CD14-positive monocyte (primary cell): ENCODE data around the gene SLC6A1. TPM values are rescaled to one million over a fixed set of nuclear protein-coding genes. Genes with fewer than 3 reads are reported as not detected.
A peak's percentile ranks its signal among the peaks of the same experiment; 100 is the strongest.

Source experiments
- DNase-seq, 3 donors: peaks; one replicate each; pipeline ENCODE4 v3.0.0-alpha.2; 2011 to 2022
- H2AFZ ChIP-seq: 2 replicates; pipeline ENCODE4 v1.6.0; 2012; ENCODE audit warnings: mild to moderate bottlenecking, low read depth, low read length, inconsistent platforms; ENCODE audit not compliant: insufficient read depth, poor library complexity, severe bottlenecking
- H3K27ac ChIP-seq, 2 donors: 1 replicate in 1 of 2; 2 replicates in 1 of 2; pipeline ENCODE4 v1.5.1; 2012 to 2013; ENCODE audit warnings: low read length in 2 of 2, control low read depth in 1 of 2, inconsistent platforms in 1 of 2, low read depth in 1 of 2, mild to moderate bottlenecking in 1 of 2
- H3K27me3 ChIP-seq, 2 donors: one replicate each; pipeline versions ENCODE4 v1.6.0 to v1.6.1; 2011 to 2013; ENCODE audit warnings: low read length in 2 of 2; ENCODE audit not compliant: control insufficient read depth in 2 of 2, insufficient read depth in 2 of 2
- H3K36me3 ChIP-seq, 2 donors: replicated peaks in 1 of 2; 1 replicate in 1 of 2; 2 replicates in 1 of 2; pipeline versions ENCODE4 v1.5.1 to v1.6.1; 2012 to 2013; ENCODE audit warnings: low read length in 2 of 2, control low read depth in 1 of 2, inconsistent platforms in 1 of 2, mild to moderate bottlenecking in 1 of 2; ENCODE audit not compliant: insufficient read depth in 2 of 2, control insufficient read depth in 1 of 2
- H3K4me1 ChIP-seq, 2 donors: 1 replicate in 1 of 2; 2 replicates in 1 of 2; pipeline versions ENCODE4 v1.5.1 to v1.6.1; 2012 to 2013; ENCODE audit warnings: low read length in 2 of 2, control low read depth in 1 of 2, inconsistent platforms in 1 of 2, mild to moderate bottlenecking in 1 of 2, moderate library complexity in 1 of 2; ENCODE audit not compliant: insufficient read depth in 2 of 2, control insufficient read depth in 1 of 2
- H3K4me2 ChIP-seq: replicated peaks from 2 replicates; pipeline ENCODE3; 2012; ENCODE audit warnings: low read length, moderate library complexity, mild to moderate bottlenecking; ENCODE audit not compliant: poor library complexity, severe bottlenecking; ENCODE audit errors: extremely low read depth
- H3K4me3 ChIP-seq, 3 experiments: fragments of 200-600 bp in 1 of 3; sonication (generic) in 1 of 3; replicated peaks in 1 of 3; 1 replicate in 2 of 3; 2 replicates in 1 of 3; pipeline ENCODE4 v1.5.1; 2011 to 2013; ENCODE audit warnings: low read length in 3 of 3, mild to moderate bottlenecking in 3 of 3, control low read depth in 2 of 3, low read depth in 2 of 3, inconsistent platforms in 1 of 3, moderate library complexity in 1 of 3
- H3K79me2 ChIP-seq: 2 replicates; pipeline ENCODE4 v1.6.0; 2012; ENCODE audit warnings: mild to moderate bottlenecking, control low read depth, inconsistent platforms, low read length, moderate library complexity; ENCODE audit not compliant: insufficient read depth
- H3K9ac ChIP-seq: 2 replicates; pipeline ENCODE4 v1.6.0; 2017; ENCODE audit warnings: low read length, mild to moderate bottlenecking; ENCODE audit not compliant: insufficient read depth, poor library complexity, severe bottlenecking
- H3K9me3 ChIP-seq, 2 donors: replicated peaks in 1 of 2; 1 replicate in 1 of 2; 2 replicates in 1 of 2; pipeline versions ENCODE4 v1.5.1 to v1.6.1; 2012 to 2013; ENCODE audit warnings: low read length in 2 of 2, control low read depth in 1 of 2; ENCODE audit not compliant: control insufficient read depth in 1 of 2, insufficient read depth in 1 of 2
- H4K20me1 ChIP-seq: 2 replicates; pipeline ENCODE4 v1.6.0; 2012; ENCODE audit warnings: mild to moderate bottlenecking, low read length, control low read depth, moderate library complexity; ENCODE audit not compliant: insufficient read depth
- H3K27ac Mint-ChIP-seq, 7 donors: one replicate each; pipeline ENCODE4 v1.8.0; 2020; ENCODE audit warnings: mild to moderate bottlenecking in 7 of 7, mixed read lengths in 7 of 7, moderate library complexity in 6 of 7, inconsistent platforms in 2 of 7
- H3K27me3 Mint-ChIP-seq, 3 donors: one replicate each; pipeline ENCODE4 v1.8.0; 2021 to 2022; ENCODE audit warnings: low read depth in 3 of 3, mild to moderate bottlenecking in 3 of 3, mixed read lengths in 3 of 3, moderate library complexity in 3 of 3, inconsistent platforms in 1 of 3
- H3K36me3 Mint-ChIP-seq, 2 donors: one replicate each; pipeline ENCODE4 v1.8.0; 2020; ENCODE audit warnings: mixed read lengths in 2 of 2, inconsistent platforms in 1 of 2, mild to moderate bottlenecking in 1 of 2
- H3K4me1 Mint-ChIP-seq: one replicate; pipeline ENCODE4 v1.8.0; 2020; ENCODE audit warnings: mild to moderate bottlenecking, mixed read lengths
- H3K4me3 Mint-ChIP-seq, 2 donors: one replicate each; pipeline ENCODE4 v1.8.0; 2020; ENCODE audit warnings: mild to moderate bottlenecking in 2 of 2, mixed read lengths in 2 of 2, moderate library complexity in 1 of 2
- H3K9me3 Mint-ChIP-seq, 7 donors: one replicate each; pipeline ENCODE4 v1.8.0; 2020 to 2022; ENCODE audit warnings: mixed read lengths in 7 of 7, mild to moderate bottlenecking in 6 of 7, moderate library complexity in 6 of 7, inconsistent platforms in 2 of 7
- WGBS: methylation state at CpG from one replicate; pipeline ENCODE4 v1.1.5; 2013; ENCODE audit warnings: missing lambda C conversion rate; ENCODE audit not compliant: insufficient coverage; 5-methylcytosine and 5-hydroxymethylcytosine counted together
- intact Hi-C, 2 donors: fragments of 100-400 bp; cut with micrococcal nuclease; formaldehyde crosslinking; loops; one replicate each; pipeline versions ENCODE4 v1.15.0 to v1.15.1; 2023
- polyA plus RNA-seq, 3 donors: library from polyadenylated mRNA; depleted of rRNA in 1 of 3; unstranded in 2 of 3; stranded (reverse) in 1 of 3; fragments of 300-500 nt in 2 of 3; fragments of >200 nt in 1 of 3; fragmentation: Illumina TruSeq in 2 of 3; gene quantifications; 1 replicate in 2 of 3; 2 replicates in 1 of 3; pipeline ENCODE4 v1.2.3, GENCODE V29; 2012 to 2021
- TF ChIP-seq, protein P1 (sequence below): fragments of 200-600 bp; IDR thresholded peaks from one replicate; pipeline ENCODE4 v1.8.0; 2022; ENCODE audit warnings: antibody characterized with exemption, mild to moderate bottlenecking

The SLC6A1 gene
- polyA plus RNA-seq, 3 donors, result not detected

DNA sequence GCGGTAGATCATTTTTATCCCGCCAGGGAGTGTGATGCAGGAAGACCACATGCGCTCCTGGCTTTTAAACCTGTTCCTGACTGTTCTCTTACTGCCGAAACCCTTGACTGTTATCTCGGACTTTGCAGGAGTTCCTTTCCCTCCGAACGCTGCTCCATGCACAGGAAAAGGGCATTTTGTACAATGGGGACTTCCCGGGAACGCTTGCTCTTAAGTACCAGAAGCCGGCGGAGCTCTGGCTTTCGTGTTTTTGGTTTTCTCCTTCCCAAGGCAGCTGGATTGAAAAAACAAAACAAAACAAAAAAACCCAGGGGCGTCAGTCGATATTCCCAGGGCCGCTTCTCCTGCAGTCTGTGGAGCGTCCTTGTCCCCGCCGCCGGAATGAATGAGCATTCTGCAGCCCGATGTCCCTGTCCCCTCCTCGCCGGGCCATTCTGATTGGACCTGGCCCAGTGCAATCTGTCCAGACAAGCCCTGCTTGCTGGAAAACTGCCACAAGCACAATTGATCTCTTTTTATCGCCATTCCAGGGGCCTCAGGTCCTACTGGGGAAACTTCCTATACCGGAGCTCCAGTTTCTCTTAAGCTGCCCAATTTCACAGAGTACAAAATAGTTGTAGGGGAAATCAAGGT is 44.8 kb downstream of the SLC6A1 start:
- TF ChIP-seq, protein P1, sequence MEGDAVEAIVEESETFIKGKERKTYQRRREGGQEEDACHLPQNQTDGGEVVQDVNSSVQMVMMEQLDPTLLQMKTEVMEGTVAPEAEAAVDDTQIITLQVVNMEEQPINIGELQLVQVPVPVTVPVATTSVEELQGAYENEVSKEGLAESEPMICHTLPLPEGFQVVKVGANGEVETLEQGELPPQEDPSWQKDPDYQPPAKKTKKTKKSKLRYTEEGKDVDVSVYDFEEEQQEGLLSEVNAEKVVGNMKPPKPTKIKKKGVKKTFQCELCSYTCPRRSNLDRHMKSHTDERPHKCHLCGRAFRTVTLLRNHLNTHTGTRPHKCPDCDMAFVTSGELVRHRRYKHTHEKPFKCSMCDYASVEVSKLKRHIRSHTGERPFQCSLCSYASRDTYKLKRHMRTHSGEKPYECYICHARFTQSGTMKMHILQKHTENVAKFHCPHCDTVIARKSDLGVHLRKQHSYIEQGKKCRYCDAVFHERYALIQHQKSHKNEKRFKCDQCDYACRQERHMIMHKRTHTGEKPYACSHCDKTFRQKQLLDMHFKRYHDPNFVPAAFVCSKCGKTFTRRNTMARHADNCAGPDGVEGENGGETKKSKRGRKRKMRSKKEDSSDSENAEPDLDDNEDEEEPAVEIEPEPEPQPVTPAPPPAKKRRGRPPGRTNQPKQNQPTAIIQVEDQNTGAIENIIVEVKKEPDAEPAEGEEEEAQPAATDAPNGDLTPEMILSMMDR, result no peak
- Histone ChIP-seq H3K79me2 (no peaks in the 10 kb centered on the region), H3K4me3 (no peak overlapping the region), H2AFZ (no peak overlapping the region), H3K9me3 (peaks cover 0 to 4% of the 10 kb centered on the region in 2 donors), H3K36me3 (no peaks in the 10 kb centered on the region), H4K20me1 (no peaks in the 10 kb centered on the region), H3K9ac (no peak overlapping the region), H3K27me3 (peaks cover 19 to 49% of the 10 kb centered on the region in 2 donors), H3K4me1 (no peaks in the 10 kb centered on the region), H3K27ac (no peak overlapping the region), H3K4me2 (no peak overlapping the region)
- Mint-ChIP-seq H3K36me3 (no peaks in the 10 kb centered on the region), H3K9me3 (peaks cover 0 to 5% (median 0%) of the 10 kb centered on the region in 7 donors), H3K27ac (no peak overlapping the region), H3K4me3 (peak overlapping the region in 1 of 2 donors; percentile 61), H3K4me1 (no peaks in the 10 kb centered on the region), H3K27me3 (peaks cover 47 to 57% (median 48%) of the 10 kb centered on the region in 3 donors)
- no peak for DNase-seq
- 5% methylated on average over 22 of the region's 24 CpGs for WGBS
- intact Hi-C loops, result no loop called here

- H3K27me3 ChIP-seq, result peaks cover 20 to 49% of the 10 kb centered on the region in 2 donors
- no peak overlapping the region for H3K4me2 ChIP-seq
- Mint-ChIP-seq H3K9me3 (peaks cover 0 to 5% (median 0%) of the 10 kb centered on the region in 7 donors), H3K36me3 (no peaks in the 10 kb centered on the region), H3K4me1 (no peaks in the 10 kb centered on the region), H3K27me3 (peaks cover 48 to 60% (median 50%) of the 10 kb centered on the region in 3 donors), H3K4me3 (peak overlapping the region in 1 of 2 donors; percentile 59), H3K27ac (peak overlapping the region in 1 of 7 donors; percentile 43)
- peaks cover 0 to 4% of the 10 kb centered on the region in 2 donors for H3K9me3 ChIP-seq
- H3K4me1 ChIP-seq, result no peaks in the 10 kb centered on the region
- 92% methylated on average over 6 of the region's 11 CpGs for whole genome bisulfite sequencing
- no peaks in the 10 kb centered on the region for H3K36me3 ChIP-seq
- no peak overlapping the region for H3K27ac ChIP-seq
- TF ChIP-seq, protein P1, result no peak
- no peaks in the 10 kb centered on the region for H4K20me1 ChIP-seq
- intact Hi-C loops, result no loop called here
- no peaks in the 10 kb centered on the region for H3K79me2 ChIP-seq
- H3K4me3 ChIP-seq, result no peak overlapping the region
- no peak overlapping the region for H2AFZ ChIP-seq
- no peak overlapping the region for H3K9ac ChIP-seq
- no peak for DNase-seq
Observed at GRCh38 chr3:11037976-11038375, 45.4 kb downstream of the SLC6A1 start.
